Right cardiac atrium (tissue), 5 donors: ENCODE measurements around the gene POLD1. TPM values are rescaled to one million over a fixed set of nuclear protein-coding genes. Genes with fewer than 3 reads are reported as not detected.
"Not testable (repeated sequence)": the region's sequence is repeated elsewhere in the genome, so short reads cannot be mapped to it uniquely, and the experiment has no call there.

Source experiments
- ATAC-seq, 2 donors: fragments of 200-7000 bp; cut with Tn5 transposase; one replicate each; pipeline versions ENCODE4 v1.8.0 to v1.9.1; 2020; ENCODE audit warnings: moderate library complexity in 2 of 2, mild to moderate bottlenecking in 1 of 2
- DNase-seq, 3 donors: peaks; one replicate each; pipeline ENCODE4 v3.0.0-alpha.2; 2020
- H3K27ac ChIP-seq: one replicate; pipeline ENCODE4 v1.5.1; 2013; ENCODE audit warnings: mild to moderate bottlenecking, low read length, control low read depth, moderate library complexity
- H3K27me3 ChIP-seq: one replicate; pipeline ENCODE4 v1.6.1; 2013; ENCODE audit not compliant: control insufficient read depth, insufficient read depth
- H3K4me1 ChIP-seq: one replicate; pipeline ENCODE4 v1.6.1; 2013; ENCODE audit warnings: low read length; ENCODE audit not compliant: control insufficient read depth, insufficient read depth
- H3K4me3 ChIP-seq: one replicate; pipeline ENCODE4 v1.5.1; 2013; ENCODE audit warnings: low read length, control low read depth
- H3K9me3 ChIP-seq: one replicate; pipeline ENCODE4 v1.6.1; 2013; ENCODE audit warnings: low read length; ENCODE audit not compliant: control insufficient read depth
- WGBS: extraction: QIAGEN DNeasy Blood & Tissue Kit; methylation state at CpG from one replicate; pipeline ENCODE4 v1.1.7; 2013; 5-methylcytosine and 5-hydroxymethylcytosine counted together
- intact Hi-C, 4 donors: fragments of 100-400 bp; cut with DNase I; formaldehyde crosslinking; loops; one replicate each; pipeline versions ENCODE4 v1.11.0 to v1.14.0; 2022 to 2023
- long read RNA-seq, 4 donors: library from polyadenylated mRNA; unstranded; transcript quantifications; one replicate each; pipeline ENCODE4 v2.0.0, GENCODE V29; 2020 to 2021
- polyA plus RNA-seq: library from polyadenylated mRNA; stranded (reverse); fragments of 200-250 nt; gene quantifications from one replicate; pipeline ENCODE4 v1.2.3, GENCODE V29; 2013
- total RNA-seq, 4 donors: library from RNA; stranded (reverse); fragmentation: NEBNext Ultra II Directional; extraction: Animal tissue kit (Norgen Biotek cat#: 25700); gene quantifications; one replicate each; pipeline ENCODE4 v1.2.1, GENCODE V29; 2021
- donor health status: healthy with polysubstance abuse.
- donor health status: DM: no; HTN: yes; CAD: no.
- donor health status: DM: no; HTN: no; CAD: no.
- donor health status: DM: no; HTN: yes; CAD: no; lungs with severe emphysema.
- donor health status: DM: yes; HTN: yes; CAD: no.

Gene POLD1
- total RNA-seq = 10 to 100 TPM in 3 of 4 donors, 1 to 10 TPM in 1; 9.0 to 12.5 (median 11.6) TPM
- polyA plus RNA-seq = 8.7 TPM
- long read RNA-seq, donor 1, transcript POLD1-201 (27 exons, 3,444 nt) = major isoform, 8 of 28 reads
- long read RNA-seq, donor 1, partial matches to known transcripts = 12 of 28 reads
- long read RNA-seq, donor 1, other reads (novel, unspliced or antisense) = 7 of 28 reads
- long read RNA-seq, donor 2, transcript POLD1-201 (27 exons, 3,444 nt) = major isoform, 7 of 28 reads
- long read RNA-seq, donor 2, partial matches to known transcripts = 11 of 28 reads
- long read RNA-seq, donor 2, other reads (novel, unspliced or antisense) = 7 of 28 reads
- long read RNA-seq, donor 3, transcript POLD1-201 (27 exons, 3,444 nt) = major isoform, 16 of 58 reads
- long read RNA-seq, donor 3, partial matches to known transcripts = 24 of 58 reads
- long read RNA-seq, donor 3, other reads (novel, unspliced or antisense) = 17 of 58 reads
- long read RNA-seq, donor 4, partial matches to known transcripts = 9 of 13 reads
- long read RNA-seq, donor 4, other reads (novel, unspliced or antisense) = 0 of 13 reads

DNA sequence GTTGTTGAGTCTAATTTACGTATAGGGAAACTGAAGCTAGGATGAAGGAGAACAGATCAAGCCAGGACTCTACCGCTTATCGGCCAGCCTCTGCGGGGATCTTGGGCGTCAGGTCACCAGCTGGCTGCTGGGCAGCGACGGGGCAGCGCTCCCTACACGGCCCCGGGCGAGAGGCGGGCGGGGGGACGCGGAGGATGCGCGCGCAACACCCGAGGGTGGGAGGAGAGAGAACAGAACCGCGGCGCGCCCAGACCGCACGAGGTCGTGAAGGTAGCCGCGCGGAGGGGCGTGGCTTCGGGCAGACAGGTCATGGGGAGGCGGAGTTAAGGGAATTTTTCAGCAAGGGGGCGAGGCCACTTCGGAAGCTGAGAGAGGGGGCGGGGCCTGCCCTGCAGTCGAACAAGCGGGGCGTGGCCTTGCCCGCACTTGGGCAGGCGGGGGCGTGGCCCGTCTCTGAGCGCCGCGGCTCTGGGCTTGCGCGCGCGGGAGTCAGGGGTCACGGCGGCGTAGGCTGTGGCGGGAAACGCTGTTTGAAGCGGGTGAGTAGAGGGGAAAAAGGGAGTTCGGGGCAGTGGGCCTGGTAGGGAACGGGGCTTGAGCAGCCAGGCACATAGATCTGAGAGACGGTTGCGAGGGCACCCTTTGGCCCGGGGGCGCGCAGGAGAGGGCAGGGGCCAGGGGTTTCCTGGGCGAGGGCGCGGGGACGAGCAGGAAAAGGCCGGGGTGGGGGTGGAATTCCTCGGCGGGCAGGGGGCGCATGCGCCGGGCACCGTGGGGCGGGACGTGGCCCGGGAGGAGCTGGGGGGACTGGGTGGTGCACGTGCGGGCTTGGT lies at the start of gene POLD1:
POLD1 (plus strand) TSS at position 496 of the 833 bp plus-strand sequence. CDS start 14,505 bp downstream, outside the sequence.
- Histone ChIP-seq H3K4me1 (peaks cover 3% of the 10 kb centered on the region), H3K27ac (peak within 1 kb of the TSS; percentile 78), H3K4me3 (peak within 1 kb of the TSS; percentile 76), H3K9me3 (no peaks in the 10 kb centered on the region), H3K27me3 (no peaks in the 10 kb centered on the region)
- peak; percentile 96 for ATAC-seq
- under 1% methylated on average over 78 of the region's 78 CpGs for WGBS
- DNase-seq = peak; percentile 98 to 100 (median 99)
- intact Hi-C loops = no loop called here

GRCh38 chr19:50334741-50335421 lies 49.3 kb upstream of the POLD1 start:
- Histone ChIP-seq H3K4me1 (peaks cover 1% of the 10 kb centered on the region), H3K27me3 (no peaks in the 10 kb centered on the region), H3K27ac (no peak overlapping the region), H3K9me3 (no peaks in the 10 kb centered on the region), H3K4me3 (no peak overlapping the region)
- intact Hi-C loops = no loop called here
- ATAC-seq = no peak
- WGBS = 92% methylated on average over 12 of the region's 12 CpGs
- DNase-seq = no peak

DNA sequence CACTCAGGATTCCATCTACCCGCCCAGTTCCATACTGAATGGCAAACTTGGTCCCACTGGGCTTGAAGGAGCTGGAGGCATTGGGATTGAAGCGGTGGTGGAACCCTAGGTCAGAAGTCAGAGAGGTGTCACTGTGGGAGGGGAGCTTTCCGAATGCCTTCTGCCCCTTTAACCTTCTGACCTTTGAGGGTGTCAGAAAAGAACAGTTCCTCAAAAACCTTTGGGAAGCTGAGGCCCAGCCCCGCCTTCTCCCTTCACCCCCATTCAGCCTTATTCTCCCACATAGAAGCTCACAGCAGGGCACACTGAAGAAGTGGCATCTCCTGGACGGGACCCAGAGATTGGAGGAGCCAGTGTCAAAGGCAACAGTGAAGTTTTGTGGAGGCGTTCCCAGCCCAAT lies 47.1 kb upstream of the POLD1 start:
- H3K9me3 ChIP-seq, DNase-seq, H3K4me3 ChIP-seq, H3K4me1 ChIP-seq, H3K27me3 ChIP-seq, intact Hi-C loops, ATAC-seq, H3K27ac ChIP-seq: not testable (repeated sequence)
- 84% methylated on average over 6 of the region's 6 CpGs for WGBS

DNA sequence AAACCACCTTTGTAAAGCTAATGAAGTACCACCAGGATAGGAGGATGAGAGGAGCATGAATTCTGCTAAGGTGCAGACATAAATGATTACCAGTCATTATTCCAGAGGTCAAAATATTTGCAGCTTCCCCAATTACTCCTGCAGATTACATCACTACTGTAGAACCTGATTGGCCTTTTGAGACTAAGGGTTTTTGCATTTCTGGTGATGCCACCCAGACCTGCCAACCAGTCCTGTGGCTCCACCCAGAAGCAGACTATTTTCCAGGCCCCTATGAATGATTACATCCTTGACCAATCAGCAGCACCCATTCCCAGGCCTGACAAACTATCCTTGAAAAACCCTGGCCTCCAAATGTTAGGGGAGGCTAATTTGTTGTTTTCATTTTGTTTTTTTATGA lies 43.8 kb upstream of the POLD1 start:
- Histone ChIP-seq H3K27me3 (no peaks in the 10 kb centered on the region), H3K4me1 (no peaks in the 10 kb centered on the region), H3K9me3 (no peaks in the 10 kb centered on the region), H3K27ac (no peak overlapping the region), H3K4me3 (no peak overlapping the region)
- ATAC-seq (no peak), DNase-seq (no peak)
- intact Hi-C loops = no loop called here

GRCh38 chr19:50341091-50341564 lies 43.0 kb upstream of the POLD1 start:
- intact Hi-C loops = no loop called here
- ATAC-seq (no peak), DNase-seq (no peak)
- Histone ChIP-seq H3K4me1 (no peaks in the 10 kb centered on the region), H3K27me3 (no peaks in the 10 kb centered on the region), H3K27ac (no peak overlapping the region), H3K4me3 (no peak overlapping the region), H3K9me3 (no peaks in the 10 kb centered on the region)
- WGBS = 88% methylated on average over 3 of the region's 3 CpGs

DNA sequence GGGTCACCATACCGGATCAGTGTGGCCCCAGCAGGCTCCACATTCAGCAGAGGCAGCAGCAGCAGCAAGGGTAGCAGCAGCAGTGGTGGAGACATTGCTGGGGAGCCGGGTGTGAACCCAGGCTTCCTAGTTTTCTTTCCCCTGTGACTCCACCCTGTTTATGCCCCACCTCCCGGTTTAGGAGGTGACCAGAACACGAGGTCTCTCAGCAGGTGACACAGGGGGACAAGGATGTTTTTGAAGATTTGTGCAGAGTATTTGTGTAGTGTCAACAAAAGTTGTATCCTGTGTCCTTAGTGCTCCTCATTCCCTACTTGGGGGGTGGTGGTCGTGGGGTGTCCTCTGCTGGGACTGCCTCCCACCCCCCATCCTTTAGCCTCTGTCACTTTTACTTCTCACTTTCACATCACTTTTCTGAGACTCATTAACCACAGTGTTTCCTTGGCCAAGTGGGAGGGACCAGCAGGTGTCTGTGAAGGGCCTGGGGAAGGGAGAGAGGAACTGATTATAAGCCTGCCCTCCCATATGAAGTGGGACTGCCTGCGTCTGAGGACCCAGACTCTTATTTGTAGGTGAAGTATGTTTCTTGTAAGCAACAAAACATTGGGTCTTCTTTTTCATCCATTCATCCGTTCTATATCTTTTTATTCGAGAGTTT lies 39.4 kb upstream of the POLD1 start:
- no peaks in the 10 kb centered on the region for H3K9me3 ChIP-seq
- intact Hi-C loops = no loop called here
- DNase-seq (no peak), ATAC-seq (no peak)
- H3K4me1 ChIP-seq = no peaks in the 10 kb centered on the region
- H3K27me3 ChIP-seq = no peaks in the 10 kb centered on the region
- no peak overlapping the region for H3K27ac ChIP-seq
- H3K4me3 ChIP-seq = no peak overlapping the region
- WGBS = 72% methylated on average over 8 of the region's 8 CpGs

DNA sequence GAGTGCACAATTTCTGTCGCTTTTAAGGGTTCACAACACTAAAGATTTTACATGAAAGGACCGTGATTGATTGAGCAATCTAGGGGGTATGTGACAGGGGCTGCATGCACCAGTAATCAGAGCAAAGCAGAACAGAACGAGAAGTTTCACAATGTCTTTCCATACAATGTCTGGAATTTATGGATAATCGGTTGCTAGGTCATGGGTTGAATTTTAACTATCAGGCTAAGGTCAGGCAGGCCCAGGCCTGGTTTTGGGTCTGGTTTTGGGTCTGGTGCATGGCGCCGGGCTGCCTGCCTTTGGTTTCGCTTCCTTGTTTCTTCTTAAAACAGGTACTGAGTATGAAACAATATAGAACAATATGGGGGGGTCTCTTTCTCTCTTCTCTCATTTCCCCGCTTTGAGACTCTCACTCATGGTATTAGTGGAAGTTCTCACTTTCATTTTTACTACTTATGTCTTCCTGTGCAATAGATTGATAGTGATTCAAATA lies 37.0 kb upstream of the POLD1 start:
- H3K27me3 ChIP-seq, H3K4me3 ChIP-seq, H3K27ac ChIP-seq, DNase-seq, H3K9me3 ChIP-seq, ATAC-seq, H3K4me1 ChIP-seq, intact Hi-C loops: not testable (repeated sequence)
- WGBS = 77% methylated on average over 8 of the region's 8 CpGs

DNA sequence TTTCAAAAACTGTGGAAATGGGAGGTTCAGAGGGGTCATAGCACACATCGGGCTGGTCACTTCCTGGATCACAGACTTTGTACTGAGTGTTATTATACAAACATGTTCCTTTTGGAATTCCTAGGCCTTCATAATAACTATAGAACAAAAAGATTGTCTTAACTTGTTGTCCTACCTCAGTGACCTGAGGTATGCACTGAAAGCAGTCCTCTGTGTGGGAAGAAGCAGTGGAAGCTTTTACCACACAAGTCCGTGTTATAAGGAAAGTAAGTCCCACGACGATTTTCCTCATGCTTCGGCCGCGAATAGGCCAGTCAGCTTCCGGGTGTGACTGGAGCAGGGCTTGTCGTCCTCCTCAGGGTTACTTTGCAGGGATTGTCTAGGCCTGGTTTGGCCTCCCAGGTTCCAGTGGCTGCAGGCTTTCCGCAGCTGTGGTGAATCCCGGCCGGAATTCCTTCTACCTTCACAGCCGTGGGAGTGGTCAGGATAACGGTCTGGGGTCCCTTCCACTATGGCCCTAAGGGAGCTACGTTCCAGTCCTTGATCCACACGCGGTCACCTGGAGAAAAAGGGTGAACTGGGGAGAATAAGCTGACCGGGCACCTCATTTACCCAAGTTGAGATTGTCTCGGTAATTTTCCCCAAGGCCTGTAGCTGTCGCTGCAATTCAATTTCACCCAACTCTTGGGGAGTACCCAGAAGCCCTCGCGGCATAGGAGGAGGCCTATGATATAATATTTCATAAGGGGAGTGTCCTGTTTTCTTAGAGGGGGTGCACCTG lies 34.7 kb upstream of the POLD1 start:
- DNase-seq = no peak
- 58% methylated on average over 22 of the region's 22 CpGs for WGBS
- no peaks in the 10 kb centered on the region for H3K27me3 ChIP-seq
- H3K4me3 ChIP-seq = no peak overlapping the region
- H3K9me3 ChIP-seq = no peaks in the 10 kb centered on the region
- no peak overlapping the region for H3K27ac ChIP-seq
- ATAC-seq = no peak
- H3K4me1 ChIP-seq = no peaks in the 10 kb centered on the region
- intact Hi-C loops = loop anchor here in 1 of 4 donors (10.0 kb wide), 1 partner anchor 435 kb away; no protein-coding TSS in a partner anchor

- H3K4me3 ChIP-seq = no peak overlapping the region
- H3K9me3 ChIP-seq = no peaks in the 10 kb centered on the region
- no peaks in the 10 kb centered on the region for H3K27me3 ChIP-seq
- H3K27ac ChIP-seq = no peak overlapping the region
- intact Hi-C loops = loop anchor here in 1 of 4 donors (10.0 kb wide), 1 partner anchor 433 kb away; no protein-coding TSS in a partner anchor
- 61% methylated on average over 4 of the region's 4 CpGs for WGBS
- H3K4me1 ChIP-seq = no peaks in the 10 kb centered on the region
- ATAC-seq (no peak), DNase-seq (no peak)
Observed at GRCh38 chr19:50352242-50352641, 31.9 kb upstream of the POLD1 start.
